Muscle of leg (tissue), 11 donors: ENCODE measurements around the gene CACNA1H. TPM values are rescaled to one million over a fixed set of nuclear protein-coding genes. Genes with fewer than 3 reads are reported as not detected.

Source experiments
- DNase-seq: peaks from one replicate; pipeline ENCODE4 v3.0.0; 2013
- H3K27ac ChIP-seq: one replicate; pipeline ENCODE4 v1.5.1; 2013; ENCODE audit warnings: mild to moderate bottlenecking, low read length, control low read depth
- H3K27me3 ChIP-seq: one replicate; pipeline ENCODE4 v1.6.1; 2013; ENCODE audit warnings: low read length; ENCODE audit not compliant: control insufficient read depth, insufficient read depth
- H3K36me3 ChIP-seq: one replicate; pipeline ENCODE4 v1.6.1; 2013; ENCODE audit warnings: low read length; ENCODE audit not compliant: control insufficient read depth, insufficient read depth
- H3K4me1 ChIP-seq: one replicate; pipeline ENCODE4 v1.6.1; 2013; ENCODE audit warnings: low read length; ENCODE audit not compliant: control insufficient read depth, insufficient read depth
- H3K4me3 ChIP-seq: one replicate; pipeline ENCODE4 v1.5.1; 2013; ENCODE audit warnings: low read length, control low read depth
- H3K9me3 ChIP-seq: replicated peaks from 2 replicates; pipeline ENCODE4 v1.6.1; 2013; ENCODE audit warnings: low read depth, low read length; ENCODE audit not compliant: control insufficient read depth
- whole genome bisulfite sequencing: methylation state at CpG from one replicate; pipeline ENCODE4 v1.1.5; 2013; ENCODE audit warnings: missing lambda C conversion rate; ENCODE audit not compliant: insufficient coverage; 5-methylcytosine and 5-hydroxymethylcytosine counted together
- polyA plus RNA-seq, 8 donors: library from polyadenylated mRNA; unstranded; fragments of 120-200 nt; gene quantifications; one replicate each; pipeline versions ENCODE4 v1.2.1 to v1.2.3, GENCODE V29; 2013; ENCODE audit warnings: inconsistent platforms in 1 of 8, low replicate concordance in 1 of 8; ENCODE audit not compliant: insufficient read length in 8 of 8, insufficient read depth in 1 of 8
- total RNA-seq: library from RNA; stranded (reverse); fragments of 120-200 nt; gene quantifications from one replicate; pipeline ENCODE4 v1.2.4, GENCODE V29; 2013

CACNA1H gene
- total and polyA plus RNA-seq, 9 donors = 20.7 to 56.0 (median 39.5) TPM

- 56% methylated on average over 22 of the region's 23 CpGs for WGBS
- peaks cover 5% of the 10 kb centered on the region for H3K4me1 ChIP-seq
- H3K9me3 ChIP-seq = no peaks in the 10 kb centered on the region
Observed at GRCh38 chr16:1140582-1141162, 12.2 kb upstream of the CACNA1H start.

GRCh38 chr16:1141191-1141590 lies 11.7 kb upstream of the CACNA1H start:
- H3K27me3 ChIP-seq = peaks cover 43% of the 10 kb centered on the region
- 44% methylated on average over 4 of the region's 8 CpGs for WGBS
- peaks cover 5% of the 10 kb centered on the region for H3K4me1 ChIP-seq
- no peak for DNase-seq
- H3K36me3 ChIP-seq = no peaks in the 10 kb centered on the region
- no peaks in the 10 kb centered on the region for H3K9me3 ChIP-seq
- no peak overlapping the region for H3K27ac ChIP-seq
- no peak overlapping the region for H3K4me3 ChIP-seq

More at GRCh38 chr16:1140582-1141162, 12.2 kb upstream of the CACNA1H start:
- Histone ChIP-seq H3K27ac (no peak overlapping the region), H3K4me3 (no peak overlapping the region), H3K36me3 (no peaks in the 10 kb centered on the region), H3K27me3 (peaks cover 44% of the 10 kb centered on the region)
- DNase-seq = no peak

GRCh38 chr16:1141716-1142115 lies 11.2 kb upstream of the CACNA1H start:
- H3K4me3 ChIP-seq = no peak overlapping the region

GRCh38 chr16:1142911-1143310 lies 10.0 kb upstream of the CACNA1H start:
- no peaks in the 10 kb centered on the region for H3K36me3 ChIP-seq
- no peak overlapping the region for H3K27ac ChIP-seq
- 69% methylated on average over 16 of the region's 19 CpGs for WGBS
- no peak for DNase-seq
- H3K4me1 ChIP-seq = peaks cover 5% of the 10 kb centered on the region
- H3K9me3 ChIP-seq = peaks cover 2% of the 10 kb centered on the region
- H3K4me3 ChIP-seq = no peak overlapping the region
- H3K27me3 ChIP-seq = peaks cover 46% of the 10 kb centered on the region

More at GRCh38 chr16:1141716-1142115, 11.2 kb upstream of the CACNA1H start:
- H3K27me3 ChIP-seq = peaks cover 40% of the 10 kb centered on the region
- H3K36me3 ChIP-seq = no peaks in the 10 kb centered on the region
- WGBS = 70% methylated on average over 7 of the region's 8 CpGs
- H3K4me1 ChIP-seq = peaks cover 5% of the 10 kb centered on the region
- no peak overlapping the region for H3K27ac ChIP-seq
- no peaks in the 10 kb centered on the region for H3K9me3 ChIP-seq
- DNase-seq = no peak

GRCh38 chr16:1143761-1144450 lies 9.0 kb upstream of the CACNA1H start:
- DNase-seq = no peak
- Histone ChIP-seq H3K4me3 (no peak overlapping the region), H3K27ac (no peak overlapping the region), H3K27me3 (peaks cover 47% of the 10 kb centered on the region), H3K36me3 (no peaks in the 10 kb centered on the region), H3K9me3 (peaks cover 2% of the 10 kb centered on the region), H3K4me1 (peaks cover 5% of the 10 kb centered on the region)
- WGBS = 60% methylated on average over 19 of the region's 23 CpGs

- H3K36me3 ChIP-seq = no peaks in the 10 kb centered on the region
- peaks cover 2% of the 10 kb centered on the region for H3K9me3 ChIP-seq
- peaks cover 47% of the 10 kb centered on the region for H3K27me3 ChIP-seq
- H3K27ac ChIP-seq = no peak overlapping the region
- DNase-seq = no peak
- no peak overlapping the region for H3K4me3 ChIP-seq
- peaks cover 5% of the 10 kb centered on the region for H3K4me1 ChIP-seq
- WGBS = 66% methylated on average over 43 of the region's 46 CpGs
Observed at GRCh38 chr16:1144476-1145382, 8.2 kb upstream of the CACNA1H start.

- 28% methylated on average over 24 of the region's 30 CpGs for WGBS
Observed at GRCh38 chr16:1145383-1146100, 7.4 kb upstream of the CACNA1H start.

GRCh38 chr16:1146409-1146808 lies 6.5 kb upstream of the CACNA1H start:
- H3K9me3 ChIP-seq = peaks cover 2% of the 10 kb centered on the region
- 75% methylated on average over 15 of the region's 16 CpGs for WGBS
- no peak overlapping the region for H3K4me3 ChIP-seq
- no peaks in the 10 kb centered on the region for H3K36me3 ChIP-seq
- H3K4me1 ChIP-seq = peaks cover 17% of the 10 kb centered on the region
- no peak overlapping the region for H3K27ac ChIP-seq
- peaks cover 49% of the 10 kb centered on the region for H3K27me3 ChIP-seq
- no peak for DNase-seq

More at GRCh38 chr16:1145383-1146100, 7.4 kb upstream of the CACNA1H start:
- Histone ChIP-seq H3K9me3 (peaks cover 2% of the 10 kb centered on the region), H3K4me3 (no peak overlapping the region), H3K36me3 (no peaks in the 10 kb centered on the region), H3K27ac (no peak overlapping the region), H3K27me3 (peaks cover 49% of the 10 kb centered on the region), H3K4me1 (peaks cover 13% of the 10 kb centered on the region)
- DNase-seq = no peak

- Histone ChIP-seq H3K9me3 (peaks cover 2% of the 10 kb centered on the region), H3K36me3 (no peaks in the 10 kb centered on the region), H3K4me3 (no peak overlapping the region), H3K27ac (no peak overlapping the region), H3K27me3 (peaks cover 52% of the 10 kb centered on the region), H3K4me1 (peaks cover 22% of the 10 kb centered on the region)
- 100% methylated on average over 2 of the region's 5 CpGs for WGBS
- no peak for DNase-seq
Observed at GRCh38 chr16:1147027-1147426, 5.9 kb upstream of the CACNA1H start.
